Sigmoid colon (tissue), 7 donors: ENCODE measurements around the gene TACR1. TPM values are rescaled to one million over a fixed set of nuclear protein-coding genes. Genes with fewer than 3 reads are reported as not detected.
"Not testable (repeated sequence)": the region's sequence is repeated elsewhere in the genome, so short reads cannot be mapped to it uniquely, and the experiment has no call there.

Experiments
- DNase-seq: peaks from one replicate; pipeline ENCODE4 v3.0.0-alpha.2; 2019
- H3K27ac ChIP-seq, 4 donors: fragments of 200-600 bp; sonication (generic); one replicate each; pipeline ENCODE4 v1.5.1; 2016 to 2019; ENCODE audit warnings: mild to moderate bottlenecking in 1 of 4
- H3K27me3 ChIP-seq, 3 donors: fragments of 200-600 bp; sonication (generic); one replicate each; pipeline ENCODE4 v1.5.1; 2019; ENCODE audit warnings: mild to moderate bottlenecking in 1 of 3
- H3K36me3 ChIP-seq, 4 donors: fragments of 200-600 bp; sonication (generic); one replicate each; pipeline ENCODE4 v1.5.1; 2016 to 2019
- H3K4me1 ChIP-seq, 4 donors: fragments of 200-600 bp; sonication (generic); one replicate each; pipeline ENCODE4 v1.5.1; 2017 to 2019
- H3K4me3 ChIP-seq, 4 donors: fragments of 200-600 bp; sonication (generic); one replicate each; pipeline ENCODE4 v1.5.1; 2017 to 2019; ENCODE audit warnings: mild to moderate bottlenecking in 2 of 4, moderate library complexity in 1 of 4
- H3K9me3 ChIP-seq, 4 donors: fragments of 200-600 bp in 3 of 4; sonication (generic) in 3 of 4; one replicate each; pipeline versions ENCODE4 v1.5.1 to v1.6.1; 2013 to 2019
- CTCF ChIP-seq, 4 experiments: fragments of 450-650 bp in 3 of 4; fragments of 200-600 bp in 1 of 4; IDR thresholded peaks; one replicate each; pipeline ENCODE4 v1.5.1; 2016 to 2019; ENCODE audit warnings: antibody characterized with exemption in 4 of 4, mild to moderate bottlenecking in 3 of 4, moderate library complexity in 2 of 4
- EP300 ChIP-seq, 4 donors: sonication (generic); formaldehyde crosslinking; IDR thresholded peaks; one replicate each; pipeline ENCODE4 v1.6.1; 2017; ENCODE audit warnings: antibody characterized with exemption in 4 of 4
- POLR2A ChIP-seq, 2 donors: fragments of 450-650 bp; IDR thresholded peaks; one replicate each; pipeline ENCODE4 v1.6.1; 2016; ENCODE audit warnings: antibody characterized with exemption in 2 of 2, mild to moderate bottlenecking in 2 of 2, moderate library complexity in 2 of 2
- POLR2AphosphoS5 ChIP-seq, 4 donors: sonication (generic); formaldehyde crosslinking; IDR thresholded peaks; one replicate each; pipeline ENCODE4 v1.6.1; 2017; ENCODE audit warnings: antibody characterized with exemption in 4 of 4
- WGBS, 2 donors: extraction: QIAGEN DNeasy Blood & Tissue Kit; methylation state at CpG; one replicate each; pipeline ENCODE4 v1.1.7; 2013; 5-methylcytosine and 5-hydroxymethylcytosine counted together
- intact Hi-C: fragments of 100-400 bp; cut with DNase I; formaldehyde crosslinking; loops from one replicate; pipeline ENCODE4 v1.15.1; 2023
- polyA plus RNA-seq, 3 donors: library from polyadenylated mRNA; stranded (reverse); fragments of 200-250 nt; gene quantifications; one replicate each; pipeline ENCODE4 v1.2.3, GENCODE V29; 2013
- total RNA-seq, 4 donors: library from RNA; depleted of rRNA; stranded (reverse); fragments of >200 nt; gene quantifications; one replicate each; pipeline ENCODE4 v1.1.0, GENCODE V29; 2016
- donor health status: healthy with polysubstance abuse.
- donor health status: Bipolar disorder and iron deficiency.
- donor health status: healthy.

TACR1 gene
- total RNA-seq (1 to 10 TPM in 2 of 4 donors, under 1 TPM in 2; 0.54 to 2.5 (median 1.6) TPM), polyA plus RNA-seq (under 1 TPM in 1 of 3 donors, not detected in 2; 0.22 TPM)

GRCh38 chr2:75199428-75200011 lies at the start of gene TACR1:
Gene TACR1 (minus strand): TSS chr2:75199520. CDS start chr2:75198934, 586 bp downstream.
- peak; percentile 88 for DNase-seq
- H3K36me3 ChIP-seq: no peaks in the 10 kb centered on the region
- H3K27me3 ChIP-seq: peaks cover 0 to 16% (median 0%) of the 10 kb centered on the region in 3 donors
- peaks cover 0 to 28% (median 24%) of the 10 kb centered on the region in 4 donors for H3K4me1 ChIP-seq
- intact Hi-C loops: loop anchor here (5.0 kb wide), 1 partner anchor 137 kb away; no protein-coding TSS in a partner anchor
- TF ChIP-seq CTCF (IDR thresholded peaks at IDR 0.05) (peak; percentile 27 to 55 (median 34)), POLR2AphosphoS5 (IDR thresholded peaks at IDR 0.05) (peak; percentile 41 to 53 (median 43)), POLR2A (IDR thresholded peaks at IDR 0.05) (no peak)
- H3K9me3 ChIP-seq: peaks cover 0 to 4% (median 0%) of the 10 kb centered on the region in 4 donors
- WGBS, 2 donors: 1% methylated on average over 46 of the region's 46 CpGs
- peak within 1 kb of the TSS; percentile 26 to 50 (median 46) for H3K4me3 ChIP-seq
- H3K27ac ChIP-seq: peak within 1 kb of the TSS in 3 of 4 donors; percentile 27 to 48 (median 44)

- H3K27ac ChIP-seq, H3K4me3 ChIP-seq, intact Hi-C loops, H3K4me1 ChIP-seq, H3K36me3 ChIP-seq, H3K9me3 ChIP-seq, H3K27me3 ChIP-seq, DNase-seq: not testable (repeated sequence)
- WGBS, 2 donors: 83 to 93% methylated on average over 6 of the region's 6 CpGs
Measured at GRCh38 chr2:75248581-75248980, 49.3 kb upstream of the TACR1 start.

GRCh38 chr2:75246441-75247167 lies 47.3 kb upstream of the TACR1 start:
- Histone ChIP-seq H3K9me3 (peaks cover 0 to 16% (median 7%) of the 10 kb centered on the region in 4 donors), H3K27ac (no peak overlapping the region), H3K27me3 (no peaks in the 10 kb centered on the region), H3K4me1 (no peaks in the 10 kb centered on the region), H3K4me3 (no peak overlapping the region), H3K36me3 (no peaks in the 10 kb centered on the region)
- DNase-seq: no peak
- TF ChIP-seq EP300 (IDR thresholded peaks at IDR 0.05) (no peak), POLR2A (IDR thresholded peaks at IDR 0.05) (no peak), CTCF (IDR thresholded peaks at IDR 0.05) (no peak), POLR2AphosphoS5 (IDR thresholded peaks at IDR 0.05) (no peak)
- WGBS, 2 donors: 63 to 83% methylated on average over 7 of the region's 7 CpGs
- intact Hi-C loops: no loop called here

- Histone ChIP-seq H3K36me3 (no peaks in the 10 kb centered on the region), H3K4me1 (no peaks in the 10 kb centered on the region), H3K27ac (no peak overlapping the region), H3K27me3 (no peaks in the 10 kb centered on the region), H3K4me3 (no peak overlapping the region), H3K9me3 (peaks cover 0 to 10% (median 4%) of the 10 kb centered on the region in 4 donors)
- intact Hi-C loops: no loop called here
- 89 to 91% methylated on average over 9 of the region's 9 CpGs for WGBS, 2 donors
- no peak for TF ChIP-seq POLR2AphosphoS5 (IDR thresholded peaks at IDR 0.05)
- no peak for TF ChIP-seq CTCF (IDR thresholded peaks at IDR 0.05)
- TF ChIP-seq EP300 (IDR thresholded peaks at IDR 0.05): no peak
- TF ChIP-seq POLR2A (IDR thresholded peaks at IDR 0.05): no peak
- DNase-seq: no peak
Measured at GRCh38 chr2:75243219-75243618, 43.9 kb upstream of the TACR1 start.

- WGBS, 2 donors: 83 to 92% methylated on average over 4 of the region's 4 CpGs
- DNase-seq: no peak
- Histone ChIP-seq H3K4me1 (no peaks in the 10 kb centered on the region), H3K27me3 (no peaks in the 10 kb centered on the region), H3K36me3 (no peaks in the 10 kb centered on the region), H3K4me3 (no peak overlapping the region), H3K9me3 (peaks cover 0 to 10% (median 4%) of the 10 kb centered on the region in 4 donors), H3K27ac (no peak overlapping the region)
- intact Hi-C loops: no loop called here
- TF ChIP-seq POLR2AphosphoS5 (IDR thresholded peaks at IDR 0.05) (no peak), CTCF (IDR thresholded peaks at IDR 0.05) (no peak), POLR2A (IDR thresholded peaks at IDR 0.05) (no peak), EP300 (IDR thresholded peaks at IDR 0.05) (no peak)
Measured at GRCh38 chr2:75241696-75242095, 42.4 kb upstream of the TACR1 start.
